Thymus (tissue), 14 donors: Measurements from ENCODE around the gene NBEA. TPM values are rescaled to one million over a fixed set of nuclear protein-coding genes. Genes with fewer than 3 reads are reported as not detected.

Experiments used
- DNase-seq, 9 donors: peaks; one replicate each; pipeline ENCODE4 v3.0.0-alpha.2; 2013; ENCODE audit warnings: low spot score in 9 of 9, low read depth in 6 of 9, missing footprints in 1 of 9
- H3K27ac ChIP-seq, 2 donors: one replicate each; pipeline ENCODE4 v1.5.1; 2013; ENCODE audit warnings: control low read depth in 1 of 2, low read depth in 1 of 2, low read length in 1 of 2, mild to moderate bottlenecking in 1 of 2, moderate library complexity in 1 of 2
- H3K27me3 ChIP-seq, 2 donors: one replicate each; pipeline ENCODE4 v1.5.1; 2013; ENCODE audit warnings: low read length in 1 of 2; ENCODE audit not compliant: control insufficient read depth in 2 of 2, insufficient read depth in 1 of 2
- H3K36me3 ChIP-seq, 2 donors: one replicate each; pipeline ENCODE4 v1.5.1; 2013; ENCODE audit warnings: low read length in 1 of 2, mild to moderate bottlenecking in 1 of 2, moderate library complexity in 1 of 2; ENCODE audit not compliant: control insufficient read depth in 2 of 2, insufficient read depth in 2 of 2
- H3K4me1 ChIP-seq, 2 donors: one replicate each; pipeline ENCODE4 v1.5.1; 2013; ENCODE audit warnings: low read length in 2 of 2; ENCODE audit not compliant: control insufficient read depth in 2 of 2, insufficient read depth in 2 of 2
- H3K4me3 ChIP-seq, 2 donors: one replicate each; pipeline ENCODE4 v1.5.1; 2013; ENCODE audit warnings: low read length in 2 of 2, control low read depth in 1 of 2, mild to moderate bottlenecking in 1 of 2
- H3K9me3 ChIP-seq, 2 donors: one replicate each; pipeline ENCODE4 v1.5.1; 2013; ENCODE audit warnings: low read length in 1 of 2, mild to moderate bottlenecking in 1 of 2; ENCODE audit not compliant: control insufficient read depth in 2 of 2, insufficient read depth in 1 of 2
- whole genome bisulfite sequencing: extraction: QIAGEN DNeasy Blood & Tissue Kit; methylation state at CpG from one replicate; pipeline ENCODE4 v1.1.7; 2013; 5-methylcytosine and 5-hydroxymethylcytosine counted together
- long read RNA-seq, 10 donors: transcript quantifications; one replicate each; lab custom pipeline, GENCODE V29; 2026
- polyA plus RNA-seq: library from polyadenylated mRNA; stranded (reverse); fragments of 200-250 nt; gene quantifications from one replicate; pipeline ENCODE4 v1.2.3, GENCODE V29; 2013
- total RNA-seq: library from RNA; stranded (reverse); fragments of 120-200 nt; gene quantifications from one replicate; pipeline ENCODE4 v1.2.4, GENCODE V29; 2013
- donor health status: healthy.

The NBEA gene, protein sequence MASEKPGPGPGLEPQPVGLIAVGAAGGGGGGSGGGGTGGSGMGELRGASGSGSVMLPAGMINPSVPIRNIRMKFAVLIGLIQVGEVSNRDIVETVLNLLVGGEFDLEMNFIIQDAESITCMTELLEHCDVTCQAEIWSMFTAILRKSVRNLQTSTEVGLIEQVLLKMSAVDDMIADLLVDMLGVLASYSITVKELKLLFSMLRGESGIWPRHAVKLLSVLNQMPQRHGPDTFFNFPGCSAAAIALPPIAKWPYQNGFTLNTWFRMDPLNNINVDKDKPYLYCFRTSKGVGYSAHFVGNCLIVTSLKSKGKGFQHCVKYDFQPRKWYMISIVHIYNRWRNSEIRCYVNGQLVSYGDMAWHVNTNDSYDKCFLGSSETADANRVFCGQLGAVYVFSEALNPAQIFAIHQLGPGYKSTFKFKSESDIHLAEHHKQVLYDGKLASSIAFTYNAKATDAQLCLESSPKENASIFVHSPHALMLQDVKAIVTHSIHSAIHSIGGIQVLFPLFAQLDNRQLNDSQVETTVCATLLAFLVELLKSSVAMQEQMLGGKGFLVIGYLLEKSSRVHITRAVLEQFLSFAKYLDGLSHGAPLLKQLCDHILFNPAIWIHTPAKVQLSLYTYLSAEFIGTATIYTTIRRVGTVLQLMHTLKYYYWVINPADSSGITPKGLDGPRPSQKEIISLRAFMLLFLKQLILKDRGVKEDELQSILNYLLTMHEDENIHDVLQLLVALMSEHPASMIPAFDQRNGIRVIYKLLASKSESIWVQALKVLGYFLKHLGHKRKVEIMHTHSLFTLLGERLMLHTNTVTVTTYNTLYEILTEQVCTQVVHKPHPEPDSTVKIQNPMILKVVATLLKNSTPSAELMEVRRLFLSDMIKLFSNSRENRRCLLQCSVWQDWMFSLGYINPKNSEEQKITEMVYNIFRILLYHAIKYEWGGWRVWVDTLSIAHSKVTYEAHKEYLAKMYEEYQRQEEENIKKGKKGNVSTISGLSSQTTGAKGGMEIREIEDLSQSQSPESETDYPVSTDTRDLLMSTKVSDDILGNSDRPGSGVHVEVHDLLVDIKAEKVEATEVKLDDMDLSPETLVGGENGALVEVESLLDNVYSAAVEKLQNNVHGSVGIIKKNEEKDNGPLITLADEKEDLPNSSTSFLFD (N-terminal part only)
- total RNA-seq (4.1 TPM), polyA plus RNA-seq (6.8 TPM)
- long read RNA-seq, donor 1: 0 reads
- long read RNA-seq, donor 2: 0 reads
- long read RNA-seq, donor 3: 0 reads
- long read RNA-seq, donor 4: 0 reads
- long read RNA-seq, donor 5: 0 reads
- long read RNA-seq, donor 6: 0 reads
- long read RNA-seq, donor 7: 0 reads
- long read RNA-seq, donor 8: 0 reads
- long read RNA-seq, donor 9: 0 reads
- long read RNA-seq, donor 10: 0 reads

DNA sequence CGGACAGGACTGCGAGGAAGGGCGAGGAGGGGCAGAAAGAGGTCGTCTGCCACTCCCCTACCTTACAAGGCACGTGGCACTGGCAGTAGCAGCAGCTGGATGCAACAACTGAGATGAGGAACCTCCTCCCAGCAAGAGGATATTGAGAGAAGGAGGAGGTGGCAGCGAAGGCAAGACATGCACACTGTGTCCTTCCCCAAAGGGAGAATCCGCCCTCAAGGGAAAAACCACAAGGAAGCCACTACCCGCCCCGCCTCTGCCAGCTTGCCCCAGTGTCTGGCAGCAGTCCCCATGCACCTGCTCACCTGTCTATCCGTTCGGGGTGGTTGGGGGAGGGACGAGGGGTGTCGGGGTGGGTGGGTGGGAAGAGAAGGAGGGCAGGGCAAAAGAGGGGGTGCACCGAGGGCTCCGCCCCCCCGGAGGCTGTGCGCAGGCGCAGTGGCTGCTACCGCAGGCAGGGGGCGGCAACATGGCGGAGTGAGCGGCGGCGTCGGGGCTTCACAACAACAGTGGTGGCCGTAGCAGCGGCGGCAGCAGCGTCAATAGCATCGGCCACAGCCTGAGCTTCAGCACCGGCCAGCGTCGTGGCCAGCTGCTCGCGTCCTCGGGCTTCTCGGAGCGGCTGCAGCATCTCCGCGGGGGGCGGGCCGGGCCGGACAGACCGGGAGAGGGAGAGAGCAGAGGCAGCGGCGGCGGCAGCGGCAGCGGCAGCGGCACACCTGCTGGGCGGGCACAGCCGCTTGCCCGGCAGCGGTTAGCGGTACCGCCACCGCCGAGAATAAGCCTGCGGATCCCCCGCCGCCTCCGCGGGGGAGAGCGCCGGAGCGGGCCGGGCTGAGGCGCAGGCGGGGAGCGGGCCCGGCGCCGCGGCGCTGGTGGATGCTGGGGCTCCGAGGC is at the start of gene NBEA:
TSS of gene NBEA (plus strand) at position 436 of the 897 bp plus-strand sequence. CDS start 551 bp downstream, outside the sequence.
- peak; percentile 53 to 91 (median 77) for DNase-seq
- no peaks in the 10 kb centered on the region for H3K36me3 ChIP-seq
- WGBS: under 1% methylated on average over 76 of the region's 76 CpGs
- no peak within 1 kb of the TSS for H3K27ac ChIP-seq
- H3K4me1 ChIP-seq: peaks cover 15 to 18% of the 10 kb centered on the region in 2 donors
- peak within 1 kb of the TSS; percentile 65 to 88 for H3K4me3 ChIP-seq
- peaks cover 0 to 15% of the 10 kb centered on the region in 2 donors for H3K27me3 ChIP-seq
- H3K9me3 ChIP-seq: no peaks in the 10 kb centered on the region

DNA sequence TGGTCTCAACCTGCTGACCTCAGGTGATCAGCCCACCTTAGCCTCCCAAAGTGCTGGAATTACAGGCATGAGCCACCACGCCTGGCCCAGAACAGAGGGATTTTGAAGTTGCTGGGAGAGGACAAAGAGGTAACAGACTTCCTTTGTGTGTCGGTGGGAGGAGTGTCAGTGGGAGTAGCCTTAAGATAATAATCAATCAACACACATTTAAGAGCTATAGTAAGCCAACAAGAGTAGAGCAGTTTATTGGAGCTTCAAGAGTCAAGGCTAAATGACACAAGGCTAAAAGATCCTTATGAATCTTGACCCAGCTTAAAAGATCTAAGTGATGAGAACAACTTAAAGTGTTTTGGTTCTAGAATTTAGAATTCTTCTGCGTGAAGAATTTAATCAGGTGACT is 47.3 kb upstream of the NBEA start:
- H3K4me1 ChIP-seq: no peaks in the 10 kb centered on the region
- no peaks in the 10 kb centered on the region for H3K27me3 ChIP-seq
- no peaks in the 10 kb centered on the region for H3K36me3 ChIP-seq
- no peak for DNase-seq
- H3K4me3 ChIP-seq: no peak overlapping the region
- no peaks in the 10 kb centered on the region for H3K9me3 ChIP-seq
- H3K27ac ChIP-seq: no peak overlapping the region
- WGBS: 84% methylated on average over 3 of the region's 3 CpGs

DNA sequence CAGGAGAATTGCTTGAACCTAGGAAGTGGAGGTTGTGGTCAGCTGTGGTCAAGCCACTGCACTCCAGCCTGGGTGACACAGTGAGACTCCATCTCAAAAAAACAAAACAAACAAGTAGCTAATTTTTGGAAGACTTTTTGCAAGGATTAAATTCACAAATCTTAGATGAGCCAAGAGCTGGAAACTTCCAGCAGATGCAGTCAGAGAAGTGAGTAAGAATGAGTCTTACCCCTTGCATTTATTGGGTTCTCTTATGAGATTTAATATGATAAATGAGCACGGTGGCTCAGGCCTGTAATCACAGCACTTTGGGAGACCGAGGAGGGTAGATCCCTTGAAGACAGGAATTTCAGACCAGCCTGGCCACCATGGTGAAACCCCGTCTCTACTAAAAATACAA is 44.9 kb upstream of the NBEA start:
- no peak overlapping the region for H3K27ac ChIP-seq
- DNase-seq: no peak
- WGBS: 96% methylated on average over 3 of the region's 3 CpGs
- H3K36me3 ChIP-seq: no peaks in the 10 kb centered on the region
- H3K9me3 ChIP-seq: no peaks in the 10 kb centered on the region
- no peaks in the 10 kb centered on the region for H3K4me1 ChIP-seq
- H3K27me3 ChIP-seq: no peaks in the 10 kb centered on the region
- H3K4me3 ChIP-seq: no peak overlapping the region

DNA sequence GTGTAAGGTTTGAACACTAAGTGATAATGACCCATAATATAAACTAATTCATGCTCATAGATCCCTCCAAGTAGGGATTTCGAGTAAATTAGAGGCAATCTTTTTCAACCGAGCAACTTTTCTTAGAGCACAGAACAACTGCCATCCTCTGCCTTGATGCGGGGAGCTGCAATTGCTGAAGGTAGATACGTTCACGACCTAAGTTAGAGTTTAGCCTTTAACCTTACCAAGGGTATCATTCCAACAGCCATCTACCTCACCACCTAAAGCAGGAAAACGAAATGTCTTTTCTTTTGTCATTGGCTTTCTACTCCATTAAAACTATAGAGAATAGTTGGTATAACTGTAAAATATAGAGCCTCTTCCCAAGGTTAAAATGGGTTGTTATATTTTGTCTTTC is 42.2 kb upstream of the NBEA start:
- no peaks in the 10 kb centered on the region for H3K9me3 ChIP-seq
- H3K36me3 ChIP-seq: no peaks in the 10 kb centered on the region

DNA sequence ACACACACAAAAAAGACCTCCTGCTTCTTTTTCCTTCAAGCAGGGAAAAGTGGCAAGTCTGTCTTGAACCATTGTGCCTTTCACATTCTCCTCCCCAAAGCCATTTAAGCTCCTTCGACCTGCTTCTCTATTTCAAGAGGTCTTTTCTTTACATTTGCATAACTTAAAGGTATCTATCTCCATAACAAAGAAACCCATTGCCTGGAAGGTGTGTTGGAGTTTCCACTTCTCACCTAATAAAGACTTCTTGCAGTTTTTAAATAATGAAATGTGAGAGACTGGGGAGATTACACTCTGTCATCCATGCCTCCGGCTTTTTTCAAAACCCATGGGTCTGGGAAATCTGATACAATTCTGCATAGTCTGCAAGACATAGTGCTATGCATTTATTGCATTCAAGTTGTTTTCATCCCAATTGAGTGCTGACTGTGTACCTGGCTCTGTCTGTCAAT is 41.8 kb upstream of the NBEA start:
- H3K36me3 ChIP-seq: no peaks in the 10 kb centered on the region
- no peaks in the 10 kb centered on the region for H3K27me3 ChIP-seq
- H3K27ac ChIP-seq: no peak overlapping the region
- H3K4me1 ChIP-seq: no peaks in the 10 kb centered on the region
- no peak for DNase-seq
- no peak overlapping the region for H3K4me3 ChIP-seq
- 25% methylated on average over 2 of the region's 2 CpGs for WGBS
- no peaks in the 10 kb centered on the region for H3K9me3 ChIP-seq

More for the DNA sequence above, 42.2 kb upstream of the NBEA start:
- 27% methylated on average over 6 of the region's 6 CpGs for WGBS
- H3K4me3 ChIP-seq: no peak overlapping the region
- H3K4me1 ChIP-seq: no peaks in the 10 kb centered on the region
- no peak overlapping the region for H3K27ac ChIP-seq
- DNase-seq: no peak
- H3K27me3 ChIP-seq: no peaks in the 10 kb centered on the region

DNA sequence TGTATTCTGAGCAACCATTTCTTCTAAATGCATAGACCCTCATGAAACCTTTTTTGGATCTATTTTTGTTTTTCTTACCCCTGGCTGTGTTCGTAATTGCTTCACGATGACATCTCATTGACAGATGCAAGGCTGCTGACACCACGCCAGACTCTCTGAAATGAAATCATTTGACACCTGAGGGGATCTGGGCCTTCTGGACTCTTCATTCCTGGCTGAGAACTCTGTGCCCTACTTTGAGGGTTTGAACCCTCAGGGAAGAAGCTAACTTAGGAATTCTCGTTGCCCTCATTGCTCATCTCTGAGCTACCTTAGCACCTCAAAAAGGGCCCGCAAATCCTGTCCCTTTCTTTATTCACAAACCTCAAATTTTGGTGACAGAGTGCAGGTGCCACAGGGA is 40.5 kb upstream of the NBEA start:
- no peaks in the 10 kb centered on the region for H3K36me3 ChIP-seq
- H3K9me3 ChIP-seq: no peaks in the 10 kb centered on the region
- H3K4me1 ChIP-seq: no peaks in the 10 kb centered on the region
- no peaks in the 10 kb centered on the region for H3K27me3 ChIP-seq
- no peak overlapping the region for H3K4me3 ChIP-seq
- WGBS: 69% methylated on average over 5 of the region's 5 CpGs
- DNase-seq: no peak
- no peak overlapping the region for H3K27ac ChIP-seq

DNA sequence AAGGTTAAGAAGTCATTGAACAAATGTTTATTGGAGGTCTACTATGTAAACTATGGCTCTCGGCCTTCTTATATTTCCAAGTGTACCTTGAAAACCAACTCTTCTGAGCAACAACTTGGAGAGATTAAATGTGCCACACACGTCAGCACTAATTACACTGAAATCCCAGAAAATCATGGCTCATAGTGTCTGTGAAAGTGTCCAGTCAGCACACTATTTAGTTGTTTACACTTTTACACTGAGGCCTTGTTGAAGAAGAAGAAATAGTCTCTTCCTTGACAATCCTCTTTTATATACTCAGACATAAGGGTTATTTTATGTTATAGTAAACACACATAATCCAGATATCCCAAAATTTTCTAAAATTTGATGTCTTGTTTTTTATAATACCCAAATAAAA is 30.9 kb upstream of the NBEA start:
- Histone ChIP-seq H3K27me3 (no peaks in the 10 kb centered on the region), H3K4me1 (no peaks in the 10 kb centered on the region), H3K9me3 (no peaks in the 10 kb centered on the region), H3K27ac (no peak overlapping the region), H3K36me3 (no peaks in the 10 kb centered on the region), H3K4me3 (no peak overlapping the region)
- no peak for DNase-seq
- 95% methylated on average over 2 of the region's 2 CpGs for WGBS

DNA sequence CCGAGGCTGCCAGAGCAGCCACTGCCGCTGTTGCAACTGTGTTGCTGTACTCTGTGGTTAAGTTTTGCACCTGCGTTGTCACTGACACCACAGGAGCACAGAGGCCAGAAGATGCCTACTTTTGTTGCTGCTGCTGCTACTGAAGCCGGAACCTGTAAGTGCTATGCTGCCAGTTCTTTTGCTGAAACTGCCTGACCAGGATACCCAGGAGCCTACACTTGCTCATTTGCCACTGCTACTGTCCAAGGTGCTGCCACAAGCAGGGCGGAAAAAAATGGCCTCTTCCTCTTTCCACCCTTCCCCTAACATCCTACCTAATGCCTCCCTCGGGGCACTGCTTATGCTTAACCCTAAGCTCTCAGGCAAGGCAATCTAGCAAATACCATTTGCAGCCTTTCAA is 29.0 kb upstream of the NBEA start:
- Histone ChIP-seq H3K4me1 (no peaks in the 10 kb centered on the region), H3K9me3 (no peaks in the 10 kb centered on the region), H3K27me3 (no peaks in the 10 kb centered on the region), H3K4me3 (no peak overlapping the region), H3K27ac (no peak overlapping the region), H3K36me3 (no peaks in the 10 kb centered on the region)
- no peak for DNase-seq
- 46% methylated on average over 6 of the region's 6 CpGs for WGBS
